ENCODE measurements around the gene BAZ2B. TPM values are rescaled to one million over a fixed set of nuclear protein-coding genes. Genes with fewer than 3 reads are reported as not detected.

The BAZ2B gene
- 4.7 to 10.0 TPM (median 7.3 TPM) in 5 replicates for total RNA-seq (2022; extraction: Qiagen RNA extraction; ENCODE audit: low read depth)

DNA sequence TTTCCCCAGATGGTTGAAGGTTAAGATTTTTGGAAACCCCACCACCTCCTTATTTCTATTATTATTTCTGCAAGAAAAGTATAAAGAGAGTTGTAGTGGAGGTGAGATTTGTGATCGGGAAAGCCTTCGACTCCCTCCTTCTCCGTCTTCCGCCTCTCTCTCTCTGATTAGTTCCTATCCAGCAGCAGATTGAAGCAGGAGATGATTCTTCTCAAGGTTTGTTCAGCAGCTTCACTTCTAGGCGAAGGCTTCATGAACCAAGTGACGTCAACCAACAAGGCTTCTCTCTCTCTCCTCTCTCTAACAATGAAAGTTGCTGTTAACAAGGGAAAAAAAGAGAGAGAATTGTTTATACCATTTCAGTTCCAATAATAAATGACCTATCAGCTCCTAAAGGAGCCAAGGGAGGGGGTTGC lies at the start of gene BAZ2B:
Gene BAZ2B, minus strand, starts transcription at position 263 of the 416 bp plus-strand sequence. CDS start 137,829 bp downstream, outside the sequence.

GRCh38 chr2:159285929-159286708 lies 330.2 kb downstream of the BAZ2B start, which contains the start of gene WDSUB1:
WDSUB1 (minus strand) TSS chr2:159286703; CDS start chr2:159283069, 3,634 bp downstream.

Other genes with a start within 250 kb of the BAZ2B start
- gene MARCHF7, start 96.0 kb upstream of the BAZ2B start, total RNA-seq (2022; extraction: Qiagen RNA extraction; ENCODE audit: low read depth): 42.5 to 85.9 TPM (median 55.8 TPM) in 5 replicates
- gene CD302, start 181.7 kb upstream of the BAZ2B start, total RNA-seq (2022; extraction: Qiagen RNA extraction; ENCODE audit: low read depth): 1.5 to 2.5 TPM (median 2.2 TPM) in 5 replicates

Data from A549 treated with ZK216348 at 1 μM for 4 hours (cell line).